ENCODE data around the gene ZNF777.
"Not testable (repeated sequence)": the region's sequence is repeated elsewhere in the genome, so short reads cannot be mapped to it uniquely, and the experiment has no call there.

The ZNF777 gene

GRCh38 chr7:149450821-149451220 is 10.0 kb downstream of the ZNF777 start:
- Histone ChIP-seq H3K27me3 (no peaks in the 10 kb centered on the region), H3K4me1 (no peaks in the 10 kb centered on the region), H3K36me3 (peaks cover 88 to 97% (median 94%) of the 10 kb centered on the region in 11 experiments), H3K27ac (no peak overlapping the region), H3K4me2 (no peak overlapping the region), H3K9ac (no peak overlapping the region), H3K9me3 (replicated peaks in 1 of 11) (no peaks in the 10 kb centered on the region), H3K4me3 (no peak overlapping the region), H4K20me1 (peaks cover 0 to 45% (median 25%) of the 10 kb centered on the region in 11 experiments; a peak in 17 of 22 replicates)
- TF ChIP-seq Cebpa-rat (IDR thresholded peaks at IDR 0.05): no peak

GRCh38 chr7:149449897-149450296 is 11.0 kb downstream of the ZNF777 start:
- Histone ChIP-seq H3K36me3 (peaks cover 88 to 97% (median 94%) of the 10 kb centered on the region in 11 experiments), H3K9ac (no peak overlapping the region), H3K4me2 (no peak overlapping the region), H3K27ac (no peak overlapping the region), H3K4me1 (no peaks in the 10 kb centered on the region), H3K27me3 (no peaks in the 10 kb centered on the region), H4K20me1 (peaks cover 0 to 42% (median 18%) of the 10 kb centered on the region in 11 experiments; a peak in 15 of 22 replicates), H3K4me3 (no peak overlapping the region), H3K9me3 (replicated peaks in 1 of 11) (no peaks in the 10 kb centered on the region)
- no peak for TF ChIP-seq Cebpa-rat (IDR thresholded peaks at IDR 0.05)

- peaks cover 88 to 97% (median 94%) of the 10 kb centered on the region in 11 experiments for H3K36me3 ChIP-seq
- no peaks in the 10 kb centered on the region for H3K4me1 ChIP-seq
Measured at GRCh38 chr7:149448961-149449360, 11.9 kb downstream of the ZNF777 start.

GRCh38 chr7:149446026-149446425 is 14.8 kb downstream of the ZNF777 start:
- H3K4me3 ChIP-seq; H3K4me1 ChIP-seq; H3K27ac ChIP-seq; H3K9me3 ChIP-seq (replicated peaks in 1 of 11); H3K4me2 ChIP-seq; H3K27me3 ChIP-seq; H3K9ac ChIP-seq: not testable (repeated sequence)
- Histone ChIP-seq H3K36me3 (peaks cover 76 to 99% (median 89%) of the 10 kb centered on the region in 11 experiments), H4K20me1 (peaks cover 0 to 16% (median 0%) of the 10 kb centered on the region in 11 experiments; a peak in 7 of 22 replicates)

More at GRCh38 chr7:149448961-149449360, 11.9 kb downstream of the ZNF777 start:
- Histone ChIP-seq H4K20me1 (peaks cover 0 to 32% (median 10%) of the 10 kb centered on the region in 11 experiments; a peak in 15 of 22 replicates), H3K27me3 (no peaks in the 10 kb centered on the region), H3K4me3 (no peak overlapping the region), H3K4me2 (no peak overlapping the region), H3K9me3 (replicated peaks in 1 of 11) (no peaks in the 10 kb centered on the region), H3K9ac (no peak overlapping the region), H3K27ac (no peak overlapping the region)
- no peak for TF ChIP-seq Cebpa-rat (IDR thresholded peaks at IDR 0.05)

GRCh38 chr7:149444287-149444686 is 16.6 kb downstream of the ZNF777 start:
- Histone ChIP-seq H4K20me1 (peaks cover 0 to 11% (median 0%) of the 10 kb centered on the region in 11 experiments; a peak in 5 of 22 replicates), H3K9ac (no peak overlapping the region)

GRCh38 chr7:149443523-149443922 is 17.3 kb downstream of the ZNF777 start:
- Histone ChIP-seq H3K27me3 (no peaks in the 10 kb centered on the region), H3K36me3 (peaks cover 66 to 97% (median 85%) of the 10 kb centered on the region in 11 experiments), H3K4me3 (no peak overlapping the region), H3K4me2 (no peak overlapping the region), H3K4me1 (0 out of 20 replicates have a peak, but pooled peaks cover 0 to 5% (median 0%) of the 10 kb centered on the region in 10 experiments), H3K9me3 (replicated peaks in 1 of 11) (peaks cover 0 to 5% (median 0%) of the 10 kb centered on the region in 11 experiments; a peak in 3 of 22 replicates), H4K20me1 (peaks cover 0 to 11% (median 0%) of the 10 kb centered on the region in 11 experiments; a peak in 4 of 22 replicates), H3K9ac (no peak overlapping the region), H3K27ac (no peak overlapping the region)
- no peak for TF ChIP-seq Cebpa-rat (IDR thresholded peaks at IDR 0.05)

More at GRCh38 chr7:149444287-149444686, 16.6 kb downstream of the ZNF777 start:
- Histone ChIP-seq H3K4me3 (no peak overlapping the region), H3K4me2 (no peak overlapping the region), H3K4me1 (0 out of 20 replicates have a peak, but pooled peaks cover 0 to 5% (median 0%) of the 10 kb centered on the region in 10 experiments), H3K36me3 (peaks cover 66 to 97% (median 85%) of the 10 kb centered on the region in 11 experiments), H3K27me3 (no peaks in the 10 kb centered on the region), H3K9me3 (replicated peaks in 1 of 11) (no peaks in the 10 kb centered on the region), H3K27ac (no peak overlapping the region)
- TF ChIP-seq Cebpa-rat (IDR thresholded peaks at IDR 0.05): no peak

GRCh38 chr7:149442924-149443323 is 17.9 kb downstream of the ZNF777 start:
- Histone ChIP-seq H3K4me3 (no peak overlapping the region), H3K9ac (no peak overlapping the region), H3K4me1 (0 out of 20 replicates have a peak, but pooled peaks cover 0 to 5% (median 0%) of the 10 kb centered on the region in 10 experiments), H3K27me3 (no peaks in the 10 kb centered on the region), H3K36me3 (peaks cover 69 to 99% (median 87%) of the 10 kb centered on the region in 11 experiments), H3K27ac (no peak overlapping the region), H3K4me2 (no peak overlapping the region), H4K20me1 (peaks cover 0 to 11% (median 0%) of the 10 kb centered on the region in 11 experiments; a peak in 4 of 22 replicates), H3K9me3 (replicated peaks in 1 of 11) (peaks cover 0 to 10% (median 0%) of the 10 kb centered on the region in 11 experiments; a peak in 5 of 22 replicates)
- no peak for TF ChIP-seq Cebpa-rat (IDR thresholded peaks at IDR 0.05)

GRCh38 chr7:149440222-149440621 is 20.6 kb downstream of the ZNF777 start:
- Histone ChIP-seq H3K27me3 (no peaks in the 10 kb centered on the region), H3K27ac (no peak overlapping the region), H3K9ac (no peak overlapping the region), H3K4me3 (no peak overlapping the region), H3K36me3 (peaks cover 68 to 99% (median 87%) of the 10 kb centered on the region in 11 experiments), H3K9me3 (replicated peaks in 1 of 11) (peaks cover 0 to 10% (median 0%) of the 10 kb centered on the region in 11 experiments; a peak in 5 of 22 replicates), H3K4me2 (no peak overlapping the region), H4K20me1 (peaks cover 0 to 17% (median 0%) of the 10 kb centered on the region in 11 experiments; a peak in 5 of 22 replicates), H3K4me1 (0 out of 20 replicates have a peak, but pooled peaks cover 0 to 5% (median 0%) of the 10 kb centered on the region in 10 experiments)
- no peak for TF ChIP-seq Cebpa-rat (IDR thresholded peaks at IDR 0.05)

GRCh38 chr7:149436358-149436757 is 24.5 kb downstream of the ZNF777 start:
- Histone ChIP-seq H4K20me1 (peaks cover 0 to 21% (median 0%) of the 10 kb centered on the region in 11 experiments; a peak in 7 of 22 replicates), H3K27me3 (no peaks in the 10 kb centered on the region), H3K36me3 (peaks cover 86 to 100% (median 94%) of the 10 kb centered on the region in 11 experiments), H3K27ac (no peak overlapping the region), H3K9ac (no peak overlapping the region), H3K4me1 (0 out of 20 replicates have a peak, but pooled peaks cover 0 to 5% (median 0%) of the 10 kb centered on the region in 10 experiments), H3K4me2 (no peak overlapping the region), H3K9me3 (replicated peaks in 1 of 11) (peaks cover 0 to 29% (median 12%) of the 10 kb centered on the region in 11 experiments; a peak in 14 of 22 replicates), H3K4me3 (no peak overlapping the region)
- no peak for TF ChIP-seq Cebpa-rat (IDR thresholded peaks at IDR 0.05)

Data from BLaER1 treated with 17β-estradiol and CSF1 and Interleukin-3, amounts not matched to agents 10 nM and 100 nM (cell line).